HCT116 (cell line): ENCODE measurements around the gene ZBED3.

Source experiments
- ELF1 ChIP-seq: IDR thresholded peaks from 2 replicates; pipeline ENCODE4 v1.6.1; 2012; ENCODE audit warnings: low read depth, borderline replicate concordance
- EZH2 ChIP-seq: fragments of 200-600 bp; sonication (generic); IDR thresholded peaks from 2 replicates; pipeline ENCODE4 v1.6.1; 2017; ENCODE audit warnings: antibody characterized with exemption, mixed run types
- EZH2phosphoT487 ChIP-seq: fragments of 200-600 bp; IDR thresholded peaks from 2 replicates; pipeline ENCODE4 v1.6.1; 2018; ENCODE audit warnings: antibody characterized with exemption, borderline replicate concordance
- FOSL1 ChIP-seq: IDR thresholded peaks from 2 replicates; pipeline ENCODE4 v1.6.1; 2012; ENCODE audit warnings: low read depth
- POLR2A ChIP-seq: IDR thresholded peaks from 2 replicates; pipeline ENCODE4 v1.7.0; 2011; ENCODE audit warnings: borderline replicate concordance; ENCODE audit not compliant: insufficient read depth, insufficient read length; ENCODE audit errors: extremely low read depth
- POLR2AphosphoS5 ChIP-seq: IDR thresholded peaks from 2 replicates; pipeline ENCODE4 v1.6.1; 2011; ENCODE audit warnings: mild to moderate bottlenecking, low read depth, low read length, moderate library complexity
- RAD21 ChIP-seq: IDR thresholded peaks from 2 replicates; pipeline ENCODE4 v1.6.1; 2012; ENCODE audit warnings: low read depth, mild to moderate bottlenecking
- SIN3A ChIP-seq: IDR thresholded peaks from 2 replicates; pipeline ENCODE4 v1.6.1; 2012; ENCODE audit warnings: low read depth
- SRF ChIP-seq: IDR thresholded peaks from 2 replicates; pipeline ENCODE4 v1.6.1; 2012; ENCODE audit warnings: low read depth
- TF ChIP-seq, protein P1 (sequence below), 3 experiments: fragments of 200-600 bp in 1 of 3; sonication (generic) in 1 of 3; IDR thresholded peaks in 2 of 3; conservative IDR thresholded peaks in 1 of 3; 2 replicates each; pipeline ENCODE4 v1.5.1; 2012 to 2017; ENCODE audit warnings: low read depth in 2 of 3, low read length in 2 of 3, antibody characterized with exemption in 1 of 3, borderline replicate concordance in 1 of 3, control low read depth in 1 of 3, mild to moderate bottlenecking in 1 of 3, mixed read lengths in 1 of 3, mixed run types in 1 of 3, moderate library complexity in 1 of 3; ENCODE audit not compliant: insufficient read depth in 1 of 3
- TF ChIP-seq, protein P2 (sequence below): IDR thresholded peaks from 2 replicates; pipeline ENCODE4 v1.6.1; 2012
- TF ChIP-seq, protein P3 (sequence below): IDR thresholded peaks from 2 replicates; pipeline ENCODE4 v1.6.1; 2011; ENCODE audit warnings: mild to moderate bottlenecking, low read length, moderate library complexity; ENCODE audit not compliant: insufficient replicate concordance; ENCODE audit errors: extremely low read depth

DNA sequence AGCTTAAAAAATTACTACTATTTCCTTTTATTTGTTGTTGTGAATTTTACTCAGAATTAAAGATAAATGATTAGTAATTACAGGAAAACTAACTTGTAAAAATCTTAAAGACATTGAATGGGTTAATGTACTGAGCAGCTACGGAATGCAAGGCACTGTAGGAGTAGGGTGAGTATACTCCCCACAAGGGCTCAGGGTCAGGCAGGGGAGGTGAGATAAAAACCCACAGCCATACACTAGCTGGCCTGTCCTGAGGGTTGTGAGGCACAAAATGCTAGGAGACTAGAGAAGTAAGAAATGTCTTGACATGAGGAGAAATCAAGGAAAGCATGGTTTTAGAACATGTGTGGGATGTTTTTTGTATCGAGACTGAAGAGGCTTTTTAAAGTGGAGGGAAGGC is 13.4 kb downstream of the ZBED3 start:
- TF ChIP-seq SIN3A: no peak
- TF ChIP-seq RAD21: no peak
- TF ChIP-seq POLR2AphosphoS5: no peak
- TF ChIP-seq, protein P1, sequence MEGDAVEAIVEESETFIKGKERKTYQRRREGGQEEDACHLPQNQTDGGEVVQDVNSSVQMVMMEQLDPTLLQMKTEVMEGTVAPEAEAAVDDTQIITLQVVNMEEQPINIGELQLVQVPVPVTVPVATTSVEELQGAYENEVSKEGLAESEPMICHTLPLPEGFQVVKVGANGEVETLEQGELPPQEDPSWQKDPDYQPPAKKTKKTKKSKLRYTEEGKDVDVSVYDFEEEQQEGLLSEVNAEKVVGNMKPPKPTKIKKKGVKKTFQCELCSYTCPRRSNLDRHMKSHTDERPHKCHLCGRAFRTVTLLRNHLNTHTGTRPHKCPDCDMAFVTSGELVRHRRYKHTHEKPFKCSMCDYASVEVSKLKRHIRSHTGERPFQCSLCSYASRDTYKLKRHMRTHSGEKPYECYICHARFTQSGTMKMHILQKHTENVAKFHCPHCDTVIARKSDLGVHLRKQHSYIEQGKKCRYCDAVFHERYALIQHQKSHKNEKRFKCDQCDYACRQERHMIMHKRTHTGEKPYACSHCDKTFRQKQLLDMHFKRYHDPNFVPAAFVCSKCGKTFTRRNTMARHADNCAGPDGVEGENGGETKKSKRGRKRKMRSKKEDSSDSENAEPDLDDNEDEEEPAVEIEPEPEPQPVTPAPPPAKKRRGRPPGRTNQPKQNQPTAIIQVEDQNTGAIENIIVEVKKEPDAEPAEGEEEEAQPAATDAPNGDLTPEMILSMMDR (IDR thresholded peaks at IDR 0.05 in 2 of 3, conservative IDR thresholded peaks at IDR 0.05 in 1 of 3; ENCODE audit: borderline replicate concordance in 1 of 3, insufficient read depth in 1 of 3, low read depth in 2 of 3, low read length in 2 of 3): no peak
- TF ChIP-seq, protein P2, sequence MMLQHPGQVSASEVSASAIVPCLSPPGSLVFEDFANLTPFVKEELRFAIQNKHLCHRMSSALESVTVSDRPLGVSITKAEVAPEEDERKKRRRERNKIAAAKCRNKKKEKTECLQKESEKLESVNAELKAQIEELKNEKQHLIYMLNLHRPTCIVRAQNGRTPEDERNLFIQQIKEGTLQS: no peak
- TF ChIP-seq ELF1: no peak
- TF ChIP-seq EZH2phosphoT487: no peak
- TF ChIP-seq, protein P3, sequence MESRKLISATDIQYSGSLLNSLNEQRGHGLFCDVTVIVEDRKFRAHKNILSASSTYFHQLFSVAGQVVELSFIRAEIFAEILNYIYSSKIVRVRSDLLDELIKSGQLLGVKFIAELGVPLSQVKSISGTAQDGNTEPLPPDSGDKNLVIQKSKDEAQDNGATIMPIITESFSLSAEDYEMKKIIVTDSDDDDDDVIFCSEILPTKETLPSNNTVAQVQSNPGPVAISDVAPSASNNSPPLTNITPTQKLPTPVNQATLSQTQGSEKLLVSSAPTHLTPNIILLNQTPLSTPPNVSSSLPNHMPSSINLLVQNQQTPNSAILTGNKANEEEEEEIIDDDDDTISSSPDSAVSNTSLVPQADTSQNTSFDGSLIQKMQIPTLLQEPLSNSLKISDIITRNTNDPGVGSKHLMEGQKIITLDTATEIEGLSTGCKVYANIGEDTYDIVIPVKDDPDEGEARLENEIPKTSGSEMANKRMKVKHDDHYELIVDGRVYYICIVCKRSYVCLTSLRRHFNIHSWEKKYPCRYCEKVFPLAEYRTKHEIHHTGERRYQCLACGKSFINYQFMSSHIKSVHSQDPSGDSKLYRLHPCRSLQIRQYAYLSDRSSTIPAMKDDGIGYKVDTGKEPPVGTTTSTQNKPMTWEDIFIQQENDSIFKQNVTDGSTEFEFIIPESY: no peak
- no peak for TF ChIP-seq SRF
- TF ChIP-seq POLR2A: no peak
- no peak for TF ChIP-seq EZH2
- no peak for TF ChIP-seq FOSL1
